Ovary (tissue), 9 donors: ENCODE data around the gene CD109. TPM values are rescaled to one million over a fixed set of nuclear protein-coding genes. Genes with fewer than 3 reads are reported as not detected.

Experiments used
- DNase-seq, 5 donors: peaks; one replicate each; pipeline ENCODE4 v3.0.0-alpha.2; 2019 to 2020
- H3K27ac ChIP-seq, 2 donors: fragments of 200-600 bp; one replicate each; pipeline versions ENCODE4 v1.5.1 to v1.8.0; 2019 to 2022
- H3K27me3 ChIP-seq: fragments of 200-600 bp; one replicate; pipeline ENCODE4 v1.8.0; 2022
- H3K36me3 ChIP-seq: fragments of 200-600 bp; sonication (generic); one replicate; pipeline ENCODE4 v1.5.1; 2019
- H3K4me1 ChIP-seq: one replicate; pipeline ENCODE4 v1.8.1; 2013; ENCODE audit warnings: mild to moderate bottlenecking, moderate library complexity; ENCODE audit not compliant: insufficient read depth
- H3K4me3 ChIP-seq: fragments of 200-600 bp; sonication (generic); one replicate; pipeline ENCODE4 v1.5.1; 2017
- H3K9me3 ChIP-seq, 2 donors: fragments of 200-600 bp in 1 of 2; sonication (generic) in 1 of 2; one replicate each; pipeline versions ENCODE4 v1.5.1 to v1.8.1; 2013 to 2019; ENCODE audit warnings: mild to moderate bottlenecking in 1 of 2, moderate library complexity in 1 of 2
- CTCF ChIP-seq, 3 donors: fragments of 450-650 bp in 2 of 3; fragments of 200-600 bp in 1 of 3; IDR thresholded peaks; one replicate each; pipeline versions ENCODE4 v1.5.1 to v1.8.0; 2016 to 2022; ENCODE audit warnings: antibody characterized with exemption in 3 of 3, mild to moderate bottlenecking in 1 of 3
- EP300 ChIP-seq: sonication (generic); formaldehyde crosslinking; IDR thresholded peaks from one replicate; pipeline ENCODE4 v1.6.1; 2017; ENCODE audit warnings: antibody characterized with exemption
- POLR2A ChIP-seq: fragments of 450-650 bp; IDR thresholded peaks from one replicate; pipeline ENCODE4 v1.6.1; 2017; ENCODE audit warnings: antibody characterized with exemption, mild to moderate bottlenecking, moderate library complexity
- WGBS, 3 donors: extraction: QIAGEN DNeasy Blood & Tissue Kit in 1 of 3; methylation state at CpG; one replicate each; pipeline versions ENCODE4 v1.1.5 to v1.1.7; 2013 to 2017; 5-methylcytosine and 5-hydroxymethylcytosine counted together
- intact Hi-C, 4 donors: fragments of 100-400 bp; cut with DNase I; formaldehyde crosslinking; loops; one replicate each; pipeline versions ENCODE4 v1.11.0 to v1.15.1; 2022 to 2023
- polyA plus RNA-seq, 2 donors: library from polyadenylated mRNA; stranded (reverse); fragments of 200-250 nt in 1 of 2; fragments of 350-450 nt in 1 of 2; fragmentation: Illumina TruSeq in 1 of 2; extraction: RNeasy Lipid Tissue Mini Kit (QIAGEN cat#74804) in 1 of 2; gene quantifications; one replicate each; pipeline ENCODE4 v1.2.3, GENCODE V29; 2013 to 2014
- total RNA-seq, 7 donors: library from RNA; depleted of rRNA in 2 of 7; stranded (reverse); fragments of >200 nt in 2 of 7; fragmentation: NEBNext Ultra II Directional in 3 of 7; extraction: Animal tissue kit (Norgen Biotek cat#: 25700) in 3 of 7; gene quantifications; one replicate each; pipeline versions ENCODE4 v1.1.0 to v1.2.4, GENCODE V29; 2016 to 2023
- donor health status: DM: no; HTN: no; CAD: no; lungs with moderate emphysema.
- donor health status: DM: no; HTN: no; CAD: no.
- donor health status: Bipolar disorder and iron deficiency.
- donor health status: DM: yes; HTN: yes; CAD: no.
- donor health status: DM: no; HTN: no; CAD: no.
- donor health status: DM: yes; HTN: yes; CAD: no.

Gene CD109
- total and polyA plus RNA-seq, 9 donors, result 1.2 to 5.8 (median 3.2) TPM

- H3K27me3 ChIP-seq, result no peaks in the 10 kb centered on the region
- no peaks in the 10 kb centered on the region for H3K36me3 ChIP-seq
- no peaks in the 10 kb centered on the region for H3K9me3 ChIP-seq
- H3K4me1 ChIP-seq, result no peaks in the 10 kb centered on the region
- H3K4me3 ChIP-seq, result no peak overlapping the region
- no peak for TF ChIP-seq EP300
- no peak for TF ChIP-seq CTCF (IDR thresholded peaks at IDR 0.05)
- no peak for TF ChIP-seq POLR2A
- no peak for DNase-seq
- intact Hi-C loops, result no loop called here
- 20 to 37% (median 20%) methylated on average over 3 of the region's 3 CpGs for WGBS, 3 donors
- no peak overlapping the region for H3K27ac ChIP-seq
Measured at GRCh38 chr6:73867411-73867810, 171.4 kb downstream of the CD109 start.

- no peak overlapping the region for H3K27ac ChIP-seq
- TF ChIP-seq EP300, result no peak
- TF ChIP-seq POLR2A, result no peak
- no peak for TF ChIP-seq CTCF (IDR thresholded peaks at IDR 0.05)
- H3K9me3 ChIP-seq, result no peaks in the 10 kb centered on the region
- H3K4me1 ChIP-seq, result no peaks in the 10 kb centered on the region
- DNase-seq, result no peak
- intact Hi-C loops, result no loop called here
- H3K36me3 ChIP-seq, result no peaks in the 10 kb centered on the region
- 83 to 85% (median 85%) methylated on average over 3 of the region's 3 CpGs for WGBS, 3 donors
- H3K4me3 ChIP-seq, result no peak overlapping the region
- no peaks in the 10 kb centered on the region for H3K27me3 ChIP-seq
Measured at GRCh38 chr6:73870907-73871306, 174.9 kb downstream of the CD109 start.

- TF ChIP-seq EP300 (no peak), POLR2A (no peak), CTCF (IDR thresholded peaks at IDR 0.05) (no peak)
- H3K36me3 ChIP-seq, result no peaks in the 10 kb centered on the region
- no peak overlapping the region for H3K4me3 ChIP-seq
- H3K27ac ChIP-seq, result no peak overlapping the region
- no peak for DNase-seq
- intact Hi-C loops, result no loop called here
- H3K4me1 ChIP-seq, result no peaks in the 10 kb centered on the region
- H3K9me3 ChIP-seq, result no peaks in the 10 kb centered on the region
- H3K27me3 ChIP-seq, result no peaks in the 10 kb centered on the region
Measured at GRCh38 chr6:73873081-73873480, 177.1 kb downstream of the CD109 start.

Other genes starting within 250 kb of the CD109 start
- gene CGAS, start 243.9 kb upstream of the CD109 start, total RNA-seq, result 1 to 10 TPM; 1.2 to 4.4 (median 2.8) TPM
- 1 to 10 TPM; 2.3 to 3.5 TPM for gene CGAS, start 243.9 kb upstream of the CD109 start, polyA plus RNA-seq
- gene MTO1, start 234.5 kb upstream of the CD109 start, total RNA-seq, result 10 to 100 TPM; 23.2 to 43.1 (median 32.2) TPM
- gene MTO1, start 234.5 kb upstream of the CD109 start, polyA plus RNA-seq, result 10 to 100 TPM; 19.8 to 20.7 TPM
- over 10,000 TPM; 15,703 to 19,058 (median 16,968) TPM for gene EEF1A1, start 175.2 kb upstream of the CD109 start, total RNA-seq
- over 10,000 TPM; 15,578 to 19,769 TPM for gene EEF1A1, start 175.2 kb upstream of the CD109 start, polyA plus RNA-seq
- gene SLC17A5, start 42.2 kb upstream of the CD109 start, total RNA-seq, result 10 to 100 TPM in 1 of 7 donors, 1 to 10 TPM in 6; 6.3 to 18.3 (median 7.0) TPM
- 10 to 100 TPM in 1 of 2 donors, 1 to 10 TPM in 1; 4.3 to 15.5 TPM for gene SLC17A5, start 42.2 kb upstream of the CD109 start, polyA plus RNA-seq